ENCODE measurements around the gene NUDCD3.

Gene NUDCD3

GRCh38 chr7:44381494-44382220, 108.8 kb downstream of the NUDCD3 start:
- DNase-seq, result no peak

GRCh38 chr7:44380831-44381493, 109.5 kb downstream of the NUDCD3 start:
- no peak for DNase-seq

- no peak for DNase-seq
Measured at GRCh38 chr7:44380189-44380830, 110.1 kb downstream of the NUDCD3 start.

- DNase-seq, result no peak
Measured at GRCh38 chr7:44379366-44380188, 110.9 kb downstream of the NUDCD3 start.

- no peak for DNase-seq
Measured at GRCh38 chr7:44378744-44379143, 111.7 kb downstream of the NUDCD3 start.

- DNase-seq, result no peak
Measured at GRCh38 chr7:44377681-44378421, 112.6 kb downstream of the NUDCD3 start.

GRCh38 chr7:44377134-44377463, 113.4 kb downstream of the NUDCD3 start:
- DNase-seq, result no peak

- DNase-seq, result no peak
Measured at GRCh38 chr7:44376429-44377133, 113.9 kb downstream of the NUDCD3 start.

GRCh38 chr7:44375926-44376342, 114.5 kb downstream of the NUDCD3 start:
- DNase-seq, result no peak

GRCh38 chr7:44375236-44375699, 115.2 kb downstream of the NUDCD3 start:
- DNase-seq, result no peak

- no peak for DNase-seq
Measured at GRCh38 chr7:44374007-44374763, 116.3 kb downstream of the NUDCD3 start.

- DNase-seq, result no peak
Measured at GRCh38 chr7:44373418-44373740, 117.1 kb downstream of the NUDCD3 start.

GRCh38 chr7:44372560-44373417, 117.7 kb downstream of the NUDCD3 start:
- no peak for DNase-seq

- DNase-seq, result no peak
Measured at GRCh38 chr7:44368885-44369284, 121.6 kb downstream of the NUDCD3 start.

- no peak for DNase-seq
Measured at GRCh38 chr7:44368455-44368854, 122.0 kb downstream of the NUDCD3 start.

- no peak for DNase-seq
Measured at GRCh38 chr7:44367475-44368043, 122.9 kb downstream of the NUDCD3 start.

GRCh38 chr7:44366986-44367385, 123.5 kb downstream of the NUDCD3 start:
- DNase-seq, result peak; percentile 31 to 38

GRCh38 chr7:44353668-44354067, 136.8 kb downstream of the NUDCD3 start:
- DNase-seq, result no peak

- DNase-seq, result no peak
Measured at GRCh38 chr7:44348851-44349781, 141.3 kb downstream of the NUDCD3 start.
